HepG2 (cell line): ENCODE data around the gene MRPS21. TPM values are rescaled to one million over a fixed set of nuclear protein-coding genes. Genes with fewer than 3 reads are reported as not detected.

Source experiments
- ATF6 ChIP-seq: sonication (generic); formaldehyde crosslinking; conservative IDR thresholded peaks from 2 replicates; pipeline ENCODE4 v1.4.0; 2020; ENCODE audit warnings: missing genetic modification reagents
- IRF2 ChIP-seq: IDR thresholded peaks from 2 replicates; pipeline ENCODE4 v1.6.1; 2018; ENCODE audit warnings: missing genetic modification reagents, missing compliant biosample characterization
- KLF12 ChIP-seq: sonication (generic); formaldehyde crosslinking; IDR thresholded peaks from 2 replicates; pipeline ENCODE4 v1.4.0; 2020; ENCODE audit warnings: missing genetic modification reagents, borderline replicate concordance
- MEIS1 ChIP-seq: sonication (generic); formaldehyde crosslinking; IDR thresholded peaks from 2 replicates; pipeline ENCODE4 v1.9.0; 2021; ENCODE audit warnings: mild to moderate bottlenecking, missing genetic modification reagents, moderate library complexity, borderline replicate concordance
- POLR2A ChIP-seq, 2 experiments: IDR thresholded peaks; 2 replicates each; pipeline ENCODE4 v1.6.1; 2011; ENCODE audit warnings: low read depth in 2 of 2, low read length in 2 of 2, mild to moderate bottlenecking in 1 of 2, moderate library complexity in 1 of 2; ENCODE audit not compliant: insufficient read depth in 1 of 2
- RAD21 ChIP-seq: fragments of 450-650 bp; formaldehyde crosslinking; IDR thresholded peaks from 2 replicates; pipeline ENCODE4 v1.5.0; 2020; ENCODE audit warnings: mild to moderate bottlenecking
- REPIN1 ChIP-seq: sonication (generic); formaldehyde crosslinking; IDR thresholded peaks from 2 replicates; pipeline ENCODE4 v1.8.0; 2022; ENCODE audit warnings: missing genetic modification reagents, low read depth, mild to moderate bottlenecking, borderline replicate concordance
- SMAD1 ChIP-seq: sonication (generic); formaldehyde crosslinking; IDR thresholded peaks from 2 replicates; pipeline ENCODE4 v1.4.0; 2020; ENCODE audit warnings: missing genetic modification reagents, low read depth, mild to moderate bottlenecking, borderline replicate concordance
- SP5 ChIP-seq: IDR thresholded peaks from 2 replicates; pipeline ENCODE4 v1.6.1; 2016; ENCODE audit warnings: low read depth, borderline replicate concordance
- ZNF124 ChIP-seq: sonication (generic); formaldehyde crosslinking; IDR thresholded peaks from 2 replicates; pipeline ENCODE4 v1.4.0; 2020; ENCODE audit warnings: missing genetic modification reagents
- ZNF20 ChIP-seq: sonication (generic); formaldehyde crosslinking; IDR thresholded peaks from 2 replicates; pipeline ENCODE4 v1.4.0; 2020; ENCODE audit warnings: mild to moderate bottlenecking, moderate library complexity, missing genetic modification reagents
- ZNF224 ChIP-seq: sonication (generic); formaldehyde crosslinking; IDR thresholded peaks from 2 replicates; pipeline ENCODE4 v1.5.0; 2020; ENCODE audit warnings: mild to moderate bottlenecking, missing genetic modification reagents
- ZNF703 ChIP-seq: sonication (generic); formaldehyde crosslinking; IDR thresholded peaks from 2 replicates; pipeline ENCODE4 v1.5.1; 2020; ENCODE audit warnings: missing genetic modification reagents, mild to moderate bottlenecking, moderate library complexity, borderline replicate concordance
- polyA plus RNA-seq, 8 experiments: library from polyadenylated mRNA; depleted of rRNA in 3 of 8; stranded (reverse) in 7 of 8; unstranded in 1 of 8; fragments of >200 nt; fragmentation: Illumina TruSeq in 4 of 8; extraction: Trizol in 4 of 8; gene quantifications; 2 replicates each; pipeline versions ENCODE4 v1.2.1 to v1.2.3, GENCODE V29; 2011 to 2016; ENCODE audit warnings: low read depth in 4 of 8, missing spikeins in 1 of 8, mixed read lengths in 1 of 8; ENCODE audit not compliant: insufficient read depth in 1 of 8
- total RNA-seq, 5 experiments: library from RNA; depleted of rRNA; stranded (reverse); fragments of >200 nt; fragmentation: Illumina TruSeq; extraction: Trizol; gene quantifications; 2 replicates each; pipeline ENCODE4 v1.2.3, GENCODE V29; 2016; ENCODE audit warnings: low read depth in 1 of 5
- TF ChIP-seq, protein P1 (sequence below): sonication (generic); formaldehyde crosslinking; IDR thresholded peaks from 2 replicates; pipeline ENCODE4 v1.4.0; 2020; ENCODE audit warnings: missing genetic modification reagents
- TF ChIP-seq, protein P2 (sequence below): sonication (generic); formaldehyde crosslinking; IDR thresholded peaks from 2 replicates; pipeline ENCODE4 v1.5.0; 2020; ENCODE audit warnings: mild to moderate bottlenecking, low read depth, missing genetic modification reagents, borderline replicate concordance
- TF ChIP-seq, protein P3 (sequence below): sonication (generic); formaldehyde crosslinking; IDR thresholded peaks from 2 replicates; pipeline ENCODE4 v1.4.0; 2020; ENCODE audit warnings: missing genetic modification reagents
- TF ChIP-seq, protein P4 (sequence below): sonication (generic); formaldehyde crosslinking; IDR thresholded peaks from 2 replicates; pipeline ENCODE4 v1.4.0; 2020; ENCODE audit warnings: missing genetic modification reagents

The MRPS21 gene
- total and polyA plus RNA-seq, 2 of the 13 experiments (the other 11 are each of a cell fraction or from before 2014, with no cell fraction given) = 59.4 to 64.2 TPM

DNA sequence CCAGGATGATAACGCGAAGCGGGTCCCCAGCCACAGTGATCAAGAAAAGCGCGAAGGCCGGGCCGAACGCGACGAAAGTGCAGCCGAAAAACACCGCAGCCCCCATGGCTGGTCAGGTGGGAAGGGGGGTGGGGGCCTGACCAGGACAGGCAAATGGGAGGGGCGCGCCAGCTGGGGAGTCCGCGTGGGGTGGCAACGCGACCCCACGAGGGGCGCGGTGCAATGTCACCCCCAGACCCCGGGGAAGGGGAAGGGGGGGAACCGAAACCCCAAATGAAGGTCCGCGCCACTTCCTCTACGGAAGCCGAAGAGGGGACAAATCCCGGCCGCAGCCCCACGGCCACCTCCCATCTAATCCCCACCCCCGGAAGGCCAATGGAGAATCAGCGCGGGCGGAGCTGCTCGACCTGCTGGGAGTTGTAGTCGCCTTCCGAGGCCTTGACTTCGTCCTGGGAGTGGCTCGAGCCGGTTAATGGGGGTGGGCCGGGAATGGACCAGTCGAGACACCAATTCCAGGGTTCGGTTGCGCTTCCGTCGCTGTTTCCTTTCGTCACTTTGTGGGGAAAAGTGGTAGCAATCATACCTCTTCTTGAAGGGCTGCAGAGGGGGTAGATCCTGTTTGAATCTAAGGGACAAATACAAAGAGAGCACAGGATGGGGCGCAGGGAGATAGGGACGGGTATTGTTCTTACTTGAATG lies 24.8 kb upstream of the MRPS21 start, which contains the start of gene APH1A (continued):
- TF ChIP-seq KLF12 (CRISPR knock-in tag) (peak; percentile 97; the same call in 1 of the 2 replicates), SMAD1 (peak; percentile 65; the same call in 1 of the 2 replicates), REPIN1 (no peak; the same call in 1 of the 2 replicates), ATF6 (CRISPR knock-in tag) (no peak), ZNF124 (0 out of 2 replicates have a peak, but pooled peaks have one; percentile 51), RAD21 (CRISPR knock-in tag) (no peak), SP5 (CRISPR knock-in tag) (peak; percentile 78), ZNF703 (CRISPR knock-in tag) (no peak), POLR2A (IDR thresholded peaks at IDR 0.05; ENCODE audit: insufficient read depth in 1 of 2, low read depth in 2 of 2, low read length in 2 of 2) (peak; percentile 45 to 53; a peak in 3 of 4 replicates), MEIS1 (CRISPR knock-in tag) (no peak), IRF2 (CRISPR knock-in tag) (peak; percentile 98), ZNF224 (no peak), ZNF20 (CRISPR knock-in tag) (0 out of 2 replicates have a peak, but pooled peaks have one; percentile 42)
- TF ChIP-seq, protein P1, sequence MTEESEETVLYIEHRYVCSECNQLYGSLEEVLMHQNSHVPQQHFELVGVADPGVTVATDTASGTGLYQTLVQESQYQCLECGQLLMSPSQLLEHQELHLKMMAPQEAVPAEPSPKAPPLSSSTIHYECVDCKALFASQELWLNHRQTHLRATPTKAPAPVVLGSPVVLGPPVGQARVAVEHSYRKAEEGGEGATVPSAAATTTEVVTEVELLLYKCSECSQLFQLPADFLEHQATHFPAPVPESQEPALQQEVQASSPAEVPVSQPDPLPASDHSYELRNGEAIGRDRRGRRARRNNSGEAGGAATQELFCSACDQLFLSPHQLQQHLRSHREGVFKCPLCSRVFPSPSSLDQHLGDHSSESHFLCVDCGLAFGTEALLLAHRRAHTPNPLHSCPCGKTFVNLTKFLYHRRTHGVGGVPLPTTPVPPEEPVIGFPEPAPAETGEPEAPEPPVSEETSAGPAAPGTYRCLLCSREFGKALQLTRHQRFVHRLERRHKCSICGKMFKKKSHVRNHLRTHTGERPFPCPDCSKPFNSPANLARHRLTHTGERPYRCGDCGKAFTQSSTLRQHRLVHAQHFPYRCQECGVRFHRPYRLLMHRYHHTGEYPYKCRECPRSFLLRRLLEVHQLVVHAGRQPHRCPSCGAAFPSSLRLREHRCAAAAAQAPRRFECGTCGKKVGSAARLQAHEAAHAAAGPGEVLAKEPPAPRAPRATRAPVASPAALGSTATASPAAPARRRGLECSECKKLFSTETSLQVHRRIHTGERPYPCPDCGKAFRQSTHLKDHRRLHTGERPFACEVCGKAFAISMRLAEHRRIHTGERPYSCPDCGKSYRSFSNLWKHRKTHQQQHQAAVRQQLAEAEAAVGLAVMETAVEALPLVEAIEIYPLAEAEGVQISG (CRISPR knock-in tag) = peak; percentile 91
- TF ChIP-seq, protein P2, sequence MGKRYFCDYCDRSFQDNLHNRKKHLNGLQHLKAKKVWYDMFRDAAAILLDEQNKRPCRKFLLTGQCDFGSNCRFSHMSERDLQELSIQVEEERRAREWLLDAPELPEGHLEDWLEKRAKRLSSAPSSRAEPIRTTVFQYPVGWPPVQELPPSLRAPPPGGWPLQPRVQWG = no peak
- TF ChIP-seq, protein P3, sequence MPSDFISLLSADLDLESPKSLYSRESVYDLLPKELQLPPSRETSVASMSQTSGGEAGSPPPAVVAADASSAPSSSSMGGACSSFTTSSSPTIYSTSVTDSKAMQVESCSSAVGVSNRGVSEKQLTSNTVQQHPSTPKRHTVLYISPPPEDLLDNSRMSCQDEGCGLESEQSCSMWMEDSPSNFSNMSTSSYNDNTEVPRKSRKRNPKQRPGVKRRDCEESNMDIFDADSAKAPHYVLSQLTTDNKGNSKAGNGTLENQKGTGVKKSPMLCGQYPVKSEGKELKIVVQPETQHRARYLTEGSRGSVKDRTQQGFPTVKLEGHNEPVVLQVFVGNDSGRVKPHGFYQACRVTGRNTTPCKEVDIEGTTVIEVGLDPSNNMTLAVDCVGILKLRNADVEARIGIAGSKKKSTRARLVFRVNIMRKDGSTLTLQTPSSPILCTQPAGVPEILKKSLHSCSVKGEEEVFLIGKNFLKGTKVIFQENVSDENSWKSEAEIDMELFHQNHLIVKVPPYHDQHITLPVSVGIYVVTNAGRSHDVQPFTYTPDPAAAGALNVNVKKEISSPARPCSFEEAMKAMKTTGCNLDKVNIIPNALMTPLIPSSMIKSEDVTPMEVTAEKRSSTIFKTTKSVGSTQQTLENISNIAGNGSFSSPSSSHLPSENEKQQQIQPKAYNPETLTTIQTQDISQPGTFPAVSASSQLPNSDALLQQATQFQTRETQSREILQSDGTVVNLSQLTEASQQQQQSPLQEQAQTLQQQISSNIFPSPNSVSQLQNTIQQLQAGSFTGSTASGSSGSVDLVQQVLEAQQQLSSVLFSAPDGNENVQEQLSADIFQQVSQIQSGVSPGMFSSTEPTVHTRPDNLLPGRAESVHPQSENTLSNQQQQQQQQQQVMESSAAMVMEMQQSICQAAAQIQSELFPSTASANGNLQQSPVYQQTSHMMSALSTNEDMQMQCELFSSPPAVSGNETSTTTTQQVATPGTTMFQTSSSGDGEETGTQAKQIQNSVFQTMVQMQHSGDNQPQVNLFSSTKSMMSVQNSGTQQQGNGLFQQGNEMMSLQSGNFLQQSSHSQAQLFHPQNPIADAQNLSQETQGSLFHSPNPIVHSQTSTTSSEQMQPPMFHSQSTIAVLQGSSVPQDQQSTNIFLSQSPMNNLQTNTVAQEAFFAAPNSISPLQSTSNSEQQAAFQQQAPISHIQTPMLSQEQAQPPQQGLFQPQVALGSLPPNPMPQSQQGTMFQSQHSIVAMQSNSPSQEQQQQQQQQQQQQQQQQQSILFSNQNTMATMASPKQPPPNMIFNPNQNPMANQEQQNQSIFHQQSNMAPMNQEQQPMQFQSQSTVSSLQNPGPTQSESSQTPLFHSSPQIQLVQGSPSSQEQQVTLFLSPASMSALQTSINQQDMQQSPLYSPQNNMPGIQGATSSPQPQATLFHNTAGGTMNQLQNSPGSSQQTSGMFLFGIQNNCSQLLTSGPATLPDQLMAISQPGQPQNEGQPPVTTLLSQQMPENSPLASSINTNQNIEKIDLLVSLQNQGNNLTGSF (CRISPR knock-in tag) = 0 out of 2 replicates have a peak, but pooled peaks have one; percentile 66
- TF ChIP-seq, protein P4, sequence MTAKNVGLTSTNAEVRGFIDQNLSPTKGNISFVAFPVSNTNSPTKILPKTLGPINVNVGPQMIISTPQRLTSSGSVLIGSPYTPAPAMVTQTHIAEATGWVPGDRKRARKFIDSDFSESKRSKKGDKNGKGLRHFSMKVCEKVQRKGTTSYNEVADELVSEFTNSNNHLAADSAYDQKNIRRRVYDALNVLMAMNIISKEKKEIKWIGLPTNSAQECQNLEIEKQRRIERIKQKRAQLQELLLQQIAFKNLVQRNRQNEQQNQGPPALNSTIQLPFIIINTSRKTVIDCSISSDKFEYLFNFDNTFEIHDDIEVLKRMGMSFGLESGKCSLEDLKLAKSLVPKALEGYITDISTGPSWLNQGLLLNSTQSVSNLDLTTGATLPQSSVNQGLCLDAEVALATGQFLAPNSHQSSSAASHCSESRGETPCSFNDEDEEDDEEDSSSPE (CRISPR knock-in tag) = peak; percentile 79
